Prostate gland (tissue), 2 donors: Measurements from ENCODE around the gene INSR.

Experiments used
- POLR2A ChIP-seq: fragments of 450-650 bp; IDR thresholded peaks from one replicate; pipeline ENCODE4 v1.6.1; 2016; ENCODE audit warnings: antibody characterized with exemption, mild to moderate bottlenecking
- TF ChIP-seq, protein P1 (sequence below), 4 experiments: fragments of 200-600 bp in 2 of 4; fragments of 450-650 bp in 2 of 4; sonication (generic) in 2 of 4; IDR thresholded peaks; 1 replicate in 3 of 4; 2 replicates in 1 of 4; pipeline ENCODE4 v1.5.1; 2016 to 2019; ENCODE audit warnings: antibody characterized with exemption in 4 of 4, mild to moderate bottlenecking in 2 of 4, moderate library complexity in 2 of 4

DNA sequence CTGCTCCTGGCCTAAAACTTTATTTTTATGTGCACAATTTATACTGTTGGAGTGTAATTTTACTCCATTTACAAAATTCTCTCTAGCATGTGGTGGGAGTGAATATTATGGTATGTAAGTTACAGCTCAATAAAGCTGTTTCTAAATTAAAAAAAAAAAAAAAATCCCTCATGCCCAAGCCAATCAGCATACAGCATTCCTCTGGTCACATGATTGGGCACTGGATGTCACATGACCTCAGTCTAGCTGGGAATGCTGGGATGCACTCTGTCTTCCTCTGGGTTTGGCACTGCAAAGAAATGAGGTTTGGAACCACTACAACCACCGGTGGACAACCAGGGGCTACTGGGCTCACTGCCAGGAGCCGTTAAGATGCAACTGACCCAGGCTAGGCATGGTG is 157.1 kb downstream of the INSR start:
- TF ChIP-seq, protein P1, sequence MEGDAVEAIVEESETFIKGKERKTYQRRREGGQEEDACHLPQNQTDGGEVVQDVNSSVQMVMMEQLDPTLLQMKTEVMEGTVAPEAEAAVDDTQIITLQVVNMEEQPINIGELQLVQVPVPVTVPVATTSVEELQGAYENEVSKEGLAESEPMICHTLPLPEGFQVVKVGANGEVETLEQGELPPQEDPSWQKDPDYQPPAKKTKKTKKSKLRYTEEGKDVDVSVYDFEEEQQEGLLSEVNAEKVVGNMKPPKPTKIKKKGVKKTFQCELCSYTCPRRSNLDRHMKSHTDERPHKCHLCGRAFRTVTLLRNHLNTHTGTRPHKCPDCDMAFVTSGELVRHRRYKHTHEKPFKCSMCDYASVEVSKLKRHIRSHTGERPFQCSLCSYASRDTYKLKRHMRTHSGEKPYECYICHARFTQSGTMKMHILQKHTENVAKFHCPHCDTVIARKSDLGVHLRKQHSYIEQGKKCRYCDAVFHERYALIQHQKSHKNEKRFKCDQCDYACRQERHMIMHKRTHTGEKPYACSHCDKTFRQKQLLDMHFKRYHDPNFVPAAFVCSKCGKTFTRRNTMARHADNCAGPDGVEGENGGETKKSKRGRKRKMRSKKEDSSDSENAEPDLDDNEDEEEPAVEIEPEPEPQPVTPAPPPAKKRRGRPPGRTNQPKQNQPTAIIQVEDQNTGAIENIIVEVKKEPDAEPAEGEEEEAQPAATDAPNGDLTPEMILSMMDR (IDR thresholded peaks at IDR 0.05): no peak
- no peak for TF ChIP-seq POLR2A
